GM19463 (cell line): Measurements from ENCODE around the gene IGLL1.
"Not testable (repeated sequence)": the region's sequence is repeated elsewhere in the genome, so short reads cannot be mapped to it uniquely, and the experiment has no call there.

Experiments used
- ATAC-seq: cut with Tn5 transposase; IDR thresholded peaks from one replicate; pipeline ENCODE4 v1.9.1; 2021; ENCODE audit warnings: mild to moderate bottlenecking, moderate library complexity; ENCODE audit not compliant: unreplicated experiment

IGLL1 gene

GRCh38 chr22:23542933-23543332, 37.2 kb downstream of the IGLL1 start:
- ATAC-seq, result no peak

- ATAC-seq, result not testable (repeated sequence)
Measured at GRCh38 chr22:23542391-23542790, 37.7 kb downstream of the IGLL1 start.

GRCh38 chr22:23541849-23542281, 38.2 kb downstream of the IGLL1 start:
- not testable (repeated sequence) for ATAC-seq

- ATAC-seq, result not testable (repeated sequence)
Measured at GRCh38 chr22:23540837-23541236, 39.3 kb downstream of the IGLL1 start.

GRCh38 chr22:23539839-23540198, 40.3 kb downstream of the IGLL1 start:
- ATAC-seq, result not testable (repeated sequence)

GRCh38 chr22:23539135-23539838, 40.8 kb downstream of the IGLL1 start:
- peak; percentile 50 for ATAC-seq

GRCh38 chr22:23538696-23539030, 41.4 kb downstream of the IGLL1 start:
- ATAC-seq, result not testable (repeated sequence)

- ATAC-seq, result not testable (repeated sequence)
Measured at GRCh38 chr22:23537830-23538695, 42.0 kb downstream of the IGLL1 start.

GRCh38 chr22:23537416-23537815, 42.7 kb downstream of the IGLL1 start:
- no peak for ATAC-seq

GRCh38 chr22:23536821-23537345, 43.2 kb downstream of the IGLL1 start:
- no peak for ATAC-seq

GRCh38 chr22:23535790-23536661, 44.1 kb downstream of the IGLL1 start:
- not testable (repeated sequence) for ATAC-seq

- ATAC-seq, result no peak
Measured at GRCh38 chr22:23534851-23535717, 45.0 kb downstream of the IGLL1 start.

GRCh38 chr22:23534201-23534850, 45.8 kb downstream of the IGLL1 start:
- no peak for ATAC-seq

- no peak for ATAC-seq
Measured at GRCh38 chr22:23533771-23534191, 46.3 kb downstream of the IGLL1 start.

GRCh38 chr22:23533328-23533762, 46.7 kb downstream of the IGLL1 start:
- no peak for ATAC-seq

- no peak for ATAC-seq
Measured at GRCh38 chr22:23532731-23533130, 47.4 kb downstream of the IGLL1 start.

GRCh38 chr22:23531966-23532705, 48.0 kb downstream of the IGLL1 start:
- ATAC-seq, result no peak

GRCh38 chr22:23531283-23531956, 48.7 kb downstream of the IGLL1 start:
- no peak for ATAC-seq
